ENCODE data around the gene SLC4A1.

The SLC4A1 gene

GRCh38 chr17:44266402-44267164 lies 1.4 kb downstream of the SLC4A1 start:
- no peaks in the 10 kb centered on the region for H3K36me3 ChIP-seq
- H3K27me3 ChIP-seq: peaks cover 0 to under 1% (median 0%) of the 10 kb centered on the region in 11 experiments; a peak in 1 of 22 replicates
- peak overlapping the region in 8 of 11 experiments; percentile 4 to 65 (median 32); a peak in 10 of 22 replicates for H3K4me2 ChIP-seq
- H4K20me1 ChIP-seq: no peaks in the 10 kb centered on the region; a peak in 1 of 22 replicates
- TF ChIP-seq Cebpa-rat (IDR thresholded peaks at IDR 0.05): no peak
- H3K4me1 ChIP-seq: peaks cover 16 to 66% (median 49%) of the 10 kb centered on the region in 10 experiments
- no peak overlapping the region for H3K4me3 ChIP-seq
- no peaks in the 10 kb centered on the region for H3K9me3 ChIP-seq (replicated peaks in 1 of 11)
- H3K27ac ChIP-seq: peak overlapping the region in 4 of 11 experiments; percentile 29 to 42 (median 38); a peak in 7 of 22 replicates
- peak overlapping the region in 1 of 11 experiments; percentile 19; a peak in 1 of 22 replicates for H3K9ac ChIP-seq

- Histone ChIP-seq H3K36me3 (no peaks in the 10 kb centered on the region), H3K27ac (no peak overlapping the region), H3K27me3 (no peaks in the 10 kb centered on the region), H3K4me3 (no peak overlapping the region), H3K9me3 (replicated peaks in 1 of 11) (no peaks in the 10 kb centered on the region), H3K4me2 (peak overlapping the region in 7 of 11 experiments; percentile 7 to 26 (median 15); a peak in 7 of 22 replicates), H3K9ac (no peak overlapping the region), H4K20me1 (peaks cover 0 to 9% (median 0%) of the 10 kb centered on the region in 11 experiments; a peak in 1 of 22 replicates), H3K4me1 (peaks cover 0 to 45% (median 29%) of the 10 kb centered on the region in 10 experiments; a peak in 16 of 20 replicates)
- TF ChIP-seq Cebpa-rat (IDR thresholded peaks at IDR 0.05): no peak
Observed at GRCh38 chr17:44263345-44263902, 4.5 kb downstream of the SLC4A1 start.

DNA sequence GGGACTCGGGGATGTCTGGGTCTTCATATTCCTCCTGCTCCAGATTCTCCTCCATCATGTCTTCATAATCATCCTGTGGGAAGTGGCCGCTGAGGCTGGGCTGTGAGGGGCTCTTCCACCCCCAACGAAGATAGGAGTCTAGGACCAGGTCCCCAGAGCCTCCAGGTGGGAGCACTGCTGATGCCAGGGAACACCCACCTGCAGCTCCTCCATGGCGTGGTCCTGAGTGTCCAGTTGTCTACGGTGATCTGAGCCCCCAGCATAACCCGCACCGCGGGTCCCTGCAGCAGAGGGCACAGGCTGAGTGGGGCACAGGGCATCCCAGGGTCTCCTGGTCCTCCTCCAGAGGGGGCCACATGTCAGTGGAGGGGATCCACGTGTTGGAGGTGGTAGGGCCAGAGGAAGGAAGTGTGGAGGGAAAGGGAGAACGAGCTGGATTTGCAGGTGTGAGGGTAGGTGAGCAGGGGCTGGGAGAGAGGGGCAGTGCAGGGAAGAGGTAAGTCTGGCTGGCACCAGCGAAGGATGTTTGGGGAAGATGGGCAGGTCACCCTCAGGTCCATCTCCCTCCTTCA lies 5.2 kb downstream of the SLC4A1 start:
- Histone ChIP-seq H3K4me2 (no peak overlapping the region), H3K4me3 (no peak overlapping the region), H3K27ac (no peak overlapping the region), H3K36me3 (no peaks in the 10 kb centered on the region), H3K4me1 (peaks cover 0 to 45% (median 31%) of the 10 kb centered on the region in 10 experiments; a peak in 16 of 20 replicates), H3K9me3 (replicated peaks in 1 of 11) (no peaks in the 10 kb centered on the region), H3K27me3 (no peaks in the 10 kb centered on the region), H3K9ac (no peak overlapping the region), H4K20me1 (peaks cover 0 to 9% (median 0%) of the 10 kb centered on the region in 11 experiments; a peak in 1 of 22 replicates)
- TF ChIP-seq Cebpa-rat (IDR thresholded peaks at IDR 0.05): no peak

DNA sequence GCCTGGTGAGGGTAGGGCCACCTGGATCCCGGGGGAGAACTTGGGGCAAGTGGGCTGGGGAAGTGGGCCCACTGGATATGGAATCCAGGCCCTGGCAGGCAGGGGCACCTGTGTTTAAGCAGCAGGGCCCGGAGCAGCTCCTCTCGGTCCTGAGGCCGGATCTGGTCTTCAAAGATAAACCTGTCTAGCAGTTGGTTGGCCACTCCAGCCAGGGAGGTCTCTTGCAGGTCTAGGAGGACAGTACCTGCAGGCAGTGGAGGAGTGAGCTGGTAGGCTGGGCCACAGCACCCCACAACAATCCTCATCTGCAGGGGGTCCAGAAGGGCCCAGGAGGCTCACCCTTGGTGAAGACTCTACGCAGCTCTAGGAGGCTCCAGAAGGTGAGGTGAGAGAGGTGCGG lies 7.6 kb downstream of the SLC4A1 start:
- no peak overlapping the region for H3K4me2 ChIP-seq
- TF ChIP-seq Cebpa-rat (IDR thresholded peaks at IDR 0.05): no peak
- H3K4me1 ChIP-seq: peaks cover 0 to 29% (median 17%) of the 10 kb centered on the region in 10 experiments; a peak in 13 of 20 replicates
- no peak overlapping the region for H3K9ac ChIP-seq
- H3K36me3 ChIP-seq: no peaks in the 10 kb centered on the region
- H3K27ac ChIP-seq: no peak overlapping the region
- H4K20me1 ChIP-seq: 0 out of 22 replicates have a peak, but pooled peaks cover 0 to 9% (median 0%) of the 10 kb centered on the region in 11 experiments
- H3K4me3 ChIP-seq: no peak overlapping the region
- no peaks in the 10 kb centered on the region for H3K9me3 ChIP-seq (replicated peaks in 1 of 11)
- no peaks in the 10 kb centered on the region for H3K27me3 ChIP-seq

GRCh38 chr17:44258811-44259351 lies 9.1 kb downstream of the SLC4A1 start:
- Histone ChIP-seq H3K27me3 (no peaks in the 10 kb centered on the region), H3K4me3 (no peak overlapping the region), H3K4me2 (peak overlapping the region in 6 of 11 experiments; percentile 3 to 26 (median 20); a peak in 2 of 22 replicates), H3K36me3 (no peaks in the 10 kb centered on the region), H3K27ac (no peak overlapping the region), H4K20me1 (0 out of 22 replicates have a peak, but pooled peaks cover 0 to 9% (median 0%) of the 10 kb centered on the region in 11 experiments), H3K4me1 (peaks cover 0 to 21% (median 11%) of the 10 kb centered on the region in 10 experiments; a peak in 13 of 20 replicates), H3K9me3 (replicated peaks in 1 of 11) (no peaks in the 10 kb centered on the region), H3K9ac (0 out of 22 replicates have a peak overlapping the region, but pooled peaks of 1 of the 11 experiments have one; percentile 15)
- TF ChIP-seq Cebpa-rat (IDR thresholded peaks at IDR 0.05): no peak

- Histone ChIP-seq H3K27me3 (no peaks in the 10 kb centered on the region), H3K4me3 (no peak overlapping the region), H3K9me3 (replicated peaks in 1 of 11) (no peaks in the 10 kb centered on the region), H3K4me1 (peaks cover 0 to 15% (median 7%) of the 10 kb centered on the region in 10 experiments; a peak in 11 of 20 replicates), H3K27ac (no peak overlapping the region), H3K9ac (0 out of 22 replicates have a peak overlapping the region, but pooled peaks of 1 of the 11 experiments have one; percentile 15), H3K36me3 (no peaks in the 10 kb centered on the region), H3K4me2 (peak overlapping the region in 6 of 11 experiments; percentile 3 to 26 (median 20); a peak in 4 of 22 replicates), H4K20me1 (0 out of 22 replicates have a peak, but pooled peaks cover 0 to 9% (median 0%) of the 10 kb centered on the region in 11 experiments)
- TF ChIP-seq Cebpa-rat (IDR thresholded peaks at IDR 0.05): no peak
Observed at GRCh38 chr17:44257815-44258760, 9.8 kb downstream of the SLC4A1 start.

DNA sequence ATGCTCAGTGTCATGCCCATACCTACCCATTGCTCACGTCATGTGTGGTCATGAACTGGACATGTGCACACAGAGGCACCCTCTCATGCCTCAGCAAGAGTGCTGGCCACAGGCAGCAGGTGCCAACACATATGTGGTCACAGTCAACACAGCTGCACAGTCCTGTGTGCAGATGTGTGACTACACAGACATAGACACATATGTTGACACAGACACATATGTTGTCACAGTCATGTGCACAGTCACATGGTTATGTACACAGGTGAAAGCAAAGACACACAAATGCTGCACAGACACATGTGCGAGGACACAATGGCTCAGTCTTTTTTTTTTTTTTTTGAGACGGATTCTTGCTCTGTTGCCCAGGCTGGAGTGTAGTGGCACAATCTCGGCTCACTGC lies 11.3 kb downstream of the SLC4A1 start:
- TF ChIP-seq Cebpa-rat (IDR thresholded peaks at IDR 0.05): no peak
- H3K4me1 ChIP-seq: peaks cover 0 to 15% (median 7%) of the 10 kb centered on the region in 10 experiments; a peak in 10 of 20 replicates
- H3K9ac ChIP-seq: no peak overlapping the region
- H3K4me3 ChIP-seq: no peak overlapping the region
- no peaks in the 10 kb centered on the region for H3K9me3 ChIP-seq (replicated peaks in 1 of 11)
- H3K27ac ChIP-seq: no peak overlapping the region
- no peaks in the 10 kb centered on the region for H3K36me3 ChIP-seq
- 0 out of 22 replicates have a peak, but pooled peaks cover 0 to 9% (median 0%) of the 10 kb centered on the region in 11 experiments for H4K20me1 ChIP-seq
- H3K4me2 ChIP-seq: no peak overlapping the region
- no peaks in the 10 kb centered on the region for H3K27me3 ChIP-seq

DNA sequence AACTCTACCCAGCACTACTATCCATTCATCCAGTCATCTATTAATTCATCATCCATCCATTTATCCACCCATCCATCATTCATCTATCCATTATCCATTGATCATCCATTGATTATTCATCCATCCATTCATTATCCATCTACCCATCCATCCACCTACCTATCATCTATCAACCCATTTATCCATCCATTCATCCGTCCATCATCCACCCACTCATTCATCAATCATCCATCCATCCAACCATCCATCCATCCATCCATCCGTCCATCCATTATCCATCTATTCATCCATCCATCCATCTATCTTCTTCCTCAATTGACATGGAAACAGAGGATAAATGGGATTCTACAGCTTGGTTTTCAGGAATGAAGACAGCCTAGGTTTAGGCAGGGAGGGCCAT lies 12.0 kb downstream of the SLC4A1 start:
- Histone ChIP-seq H3K4me2 (no peak overlapping the region), H3K27ac (no peak overlapping the region), H3K4me1 (peaks cover 0 to 15% (median 7%) of the 10 kb centered on the region in 10 experiments; a peak in 10 of 20 replicates), H3K4me3 (no peak overlapping the region), H3K27me3 (no peaks in the 10 kb centered on the region), H3K9me3 (replicated peaks in 1 of 11) (no peaks in the 10 kb centered on the region), H3K36me3 (no peaks in the 10 kb centered on the region), H4K20me1 (0 out of 22 replicates have a peak, but pooled peaks cover 0 to 9% (median 0%) of the 10 kb centered on the region in 11 experiments), H3K9ac (no peak overlapping the region)
- TF ChIP-seq Cebpa-rat (IDR thresholded peaks at IDR 0.05): no peak
